DMS79 treated with DMSO at 0.1 percent for 48 hours (cell line): ENCODE data around the gene YWHAQ.
"Not testable (repeated sequence)": the region's sequence is repeated elsewhere in the genome, so short reads cannot be mapped to it uniquely, and the experiment has no call there.

Experiments
- DNase-seq: peaks from one replicate; lab custom pipeline; 2025; lab: John Stamatoyannopoulos, UW

Gene YWHAQ

DNA sequence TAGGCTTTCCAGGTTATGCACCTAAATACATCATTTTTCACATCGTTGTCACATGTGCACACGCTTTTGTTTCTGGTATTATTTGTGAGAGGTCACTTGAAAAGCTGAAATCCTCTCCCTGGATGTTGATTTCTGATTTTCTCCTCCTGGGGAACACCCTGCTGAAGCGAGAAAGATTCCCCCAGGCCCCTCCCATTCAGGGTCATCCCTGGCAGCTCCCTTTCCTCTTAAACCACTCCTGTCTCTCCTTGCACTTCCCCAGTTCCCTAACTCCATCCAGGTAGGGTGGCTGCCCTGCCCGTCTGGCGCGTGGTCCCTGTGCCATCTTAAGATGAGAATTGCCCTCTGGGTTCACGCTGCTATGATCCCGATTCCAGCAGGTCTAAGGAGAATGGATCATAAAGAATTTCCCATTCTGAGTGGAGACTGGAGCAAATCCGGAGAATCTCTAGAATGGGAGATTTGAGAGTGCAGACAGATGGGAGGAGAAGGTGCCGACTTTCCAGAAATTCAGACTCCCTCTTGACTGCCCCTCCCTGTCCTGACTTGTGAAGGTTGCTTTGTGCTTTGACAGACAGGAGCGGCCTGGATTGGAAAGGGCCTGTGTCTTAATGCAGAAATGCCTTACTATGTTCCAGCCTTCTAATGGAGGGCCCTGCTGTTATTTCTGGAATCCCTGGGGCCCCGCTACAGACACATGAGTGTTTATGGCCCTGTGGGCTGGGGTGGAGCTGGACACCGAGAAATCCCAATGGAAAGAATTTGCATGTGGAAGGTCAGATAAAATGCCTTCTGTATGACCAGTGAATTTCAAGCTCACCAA is 1.3 kb upstream of the YWHAQ start:
- no peak for DNase-seq

DNA sequence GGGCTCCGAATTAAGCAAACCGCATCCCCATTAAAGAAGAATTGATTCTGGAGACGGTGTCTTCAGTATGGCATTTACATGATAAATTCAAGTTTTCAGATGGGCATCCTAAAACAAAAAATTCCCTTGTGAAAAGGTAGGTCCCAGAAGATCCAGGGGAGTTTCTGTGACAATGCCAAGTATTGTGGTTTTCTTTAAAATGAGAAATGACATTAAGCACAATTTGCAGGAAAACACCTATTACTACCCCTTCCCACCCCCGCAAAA is 689 bp upstream of the YWHAQ start:
- DNase-seq: no peak

DNA sequence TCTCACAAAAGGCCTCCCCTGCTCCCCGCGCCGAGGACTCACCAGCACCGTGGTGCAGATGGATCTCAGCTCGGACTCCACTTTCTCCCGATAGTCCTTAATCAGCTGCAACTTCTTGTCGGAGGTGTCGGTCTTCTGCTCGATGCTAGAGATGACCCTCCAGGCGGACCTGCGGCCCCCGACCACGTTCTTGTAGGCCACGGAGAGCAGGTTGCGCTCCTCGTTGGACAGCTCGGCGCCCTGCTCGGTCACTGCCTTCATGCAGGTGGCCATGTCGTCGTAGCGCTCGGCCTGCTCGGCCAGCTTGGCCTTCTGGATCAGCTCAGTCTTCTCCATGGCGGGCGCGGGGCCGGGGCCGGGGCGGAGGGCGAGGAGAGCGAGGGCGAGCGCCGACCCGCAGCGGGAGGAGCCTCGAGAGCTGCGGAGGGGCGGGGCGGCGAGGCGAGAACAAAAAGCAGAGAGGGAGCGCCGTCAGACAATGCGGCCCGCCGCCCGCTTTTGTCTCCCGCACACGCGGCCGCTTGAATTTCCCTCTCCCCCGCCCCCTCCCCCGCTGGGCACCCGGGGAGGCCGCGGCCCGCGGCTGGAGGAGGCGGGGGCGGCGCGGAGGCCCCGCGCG is 571 bp downstream of the YWHAQ start:
- DNase-seq: peak; percentile 64

DNA sequence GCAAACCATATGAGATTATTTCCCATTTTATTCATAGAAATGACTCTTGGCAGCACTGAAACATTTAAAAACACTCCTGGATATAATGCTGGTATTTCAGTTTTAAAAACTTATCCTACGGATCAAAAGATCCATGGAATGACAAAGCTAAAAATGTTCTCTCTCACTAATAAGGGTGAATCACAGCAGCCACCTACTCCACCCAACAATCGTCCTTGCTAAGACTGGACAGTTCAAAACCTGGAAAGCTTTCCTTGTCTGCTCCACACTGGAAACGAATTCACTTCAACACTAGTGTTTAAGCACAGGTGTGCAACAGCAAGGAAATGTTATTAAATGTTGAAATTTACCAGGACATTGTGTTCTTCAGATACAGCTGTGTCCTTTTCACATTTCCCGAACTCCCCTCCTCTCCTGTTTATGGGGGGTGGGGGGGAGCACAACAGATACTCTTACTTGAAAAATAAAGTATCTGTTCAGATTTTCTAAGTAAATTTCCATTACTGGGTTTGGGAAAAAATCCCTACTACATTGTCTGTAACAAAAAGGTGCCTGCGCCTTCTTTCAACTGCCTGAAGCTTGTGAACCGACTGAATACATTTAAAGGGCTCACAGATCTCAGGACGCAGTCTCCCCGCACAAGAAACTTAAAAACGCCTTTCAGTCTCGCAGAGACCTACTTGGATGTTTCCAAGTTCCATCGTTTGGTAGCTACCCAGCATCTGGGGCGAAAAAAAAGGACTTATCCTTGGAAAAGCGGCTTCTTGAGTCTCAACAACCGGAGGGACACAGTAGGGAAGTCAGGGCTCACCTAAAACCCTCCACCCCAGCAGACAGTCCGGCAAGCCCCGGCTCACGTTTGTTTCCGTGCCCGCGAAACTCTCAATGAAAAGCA is 1.3 kb downstream of the YWHAQ start:
- DNase-seq: no peak

DNA sequence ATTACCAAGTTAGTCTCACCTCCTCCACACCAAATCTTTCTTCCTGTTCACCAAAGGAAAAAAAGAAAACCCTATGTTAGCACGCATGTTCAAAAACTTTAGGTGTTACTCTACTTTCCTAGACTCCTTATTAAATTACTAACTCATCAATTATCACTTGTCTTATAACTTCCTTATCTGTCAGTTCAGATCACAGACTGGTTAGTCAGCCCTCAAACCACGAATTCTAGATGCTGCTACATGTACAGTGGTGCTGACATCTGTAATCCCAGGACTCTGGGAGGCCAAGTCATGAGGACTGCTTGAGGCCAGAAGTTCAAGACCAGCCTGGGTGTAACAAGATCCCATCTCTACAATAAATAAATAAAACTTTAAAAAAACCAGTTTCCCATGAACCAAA is 3.5 kb downstream of the YWHAQ start:
- DNase-seq: no peak

DNA sequence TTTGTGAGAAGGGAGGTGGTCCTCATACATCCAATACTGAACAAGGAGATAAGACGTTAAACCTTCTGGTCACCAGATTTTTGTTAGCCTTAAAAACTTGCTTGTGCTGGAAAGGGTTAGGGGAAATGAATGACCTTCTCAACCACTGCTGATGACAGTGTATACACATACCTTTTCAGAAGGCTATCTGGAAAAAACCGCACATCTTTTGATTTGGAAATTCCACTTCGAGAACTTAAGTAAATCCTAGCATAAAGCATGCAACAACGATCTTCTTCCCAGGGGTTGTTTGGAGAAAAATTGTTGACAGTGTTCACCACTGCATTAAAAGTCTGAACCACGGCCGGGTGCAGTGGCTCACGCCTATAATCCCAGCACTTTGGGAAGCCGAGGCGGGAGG is 7.6 kb downstream of the YWHAQ start:
- no peak for DNase-seq

DNA sequence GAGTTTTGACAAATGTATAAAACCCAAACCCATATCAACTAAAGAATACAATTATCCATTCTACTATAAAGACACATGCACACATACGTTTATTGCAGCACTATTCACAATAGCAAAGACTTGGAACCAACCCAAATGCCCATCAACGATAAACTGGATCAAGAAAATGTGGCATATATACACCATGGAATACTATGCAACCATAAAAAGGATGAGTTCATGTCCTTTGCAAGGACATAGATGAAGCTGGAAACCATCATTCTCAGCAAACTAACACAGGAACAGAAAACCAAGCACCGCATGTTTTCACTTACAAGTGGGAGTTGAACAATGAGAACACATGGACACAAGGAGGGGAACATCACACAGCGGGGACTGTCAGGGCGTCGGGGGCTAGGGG is 9.1 kb downstream of the YWHAQ start:
- not testable (repeated sequence) for DNase-seq

DNA sequence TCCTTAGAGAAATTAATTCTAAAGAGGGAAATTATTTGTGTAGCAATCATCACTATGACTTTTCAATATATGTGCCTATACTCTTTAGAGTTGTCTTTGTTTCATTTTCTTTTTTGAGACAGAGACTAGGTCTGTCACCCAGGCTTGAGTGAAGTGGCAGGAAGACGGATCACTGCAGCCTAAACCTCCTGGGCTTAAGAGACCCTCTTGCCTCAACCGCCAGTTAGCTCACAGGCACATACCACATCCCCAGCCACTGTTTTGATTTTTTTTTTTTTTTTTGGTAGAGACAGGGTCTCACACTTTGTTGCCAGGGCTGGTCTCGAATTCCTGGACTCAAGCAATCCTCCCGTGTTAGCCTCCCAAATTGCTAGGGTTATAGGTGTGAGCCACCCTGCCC is 12.4 kb downstream of the YWHAQ start:
- no peak for DNase-seq

DNA sequence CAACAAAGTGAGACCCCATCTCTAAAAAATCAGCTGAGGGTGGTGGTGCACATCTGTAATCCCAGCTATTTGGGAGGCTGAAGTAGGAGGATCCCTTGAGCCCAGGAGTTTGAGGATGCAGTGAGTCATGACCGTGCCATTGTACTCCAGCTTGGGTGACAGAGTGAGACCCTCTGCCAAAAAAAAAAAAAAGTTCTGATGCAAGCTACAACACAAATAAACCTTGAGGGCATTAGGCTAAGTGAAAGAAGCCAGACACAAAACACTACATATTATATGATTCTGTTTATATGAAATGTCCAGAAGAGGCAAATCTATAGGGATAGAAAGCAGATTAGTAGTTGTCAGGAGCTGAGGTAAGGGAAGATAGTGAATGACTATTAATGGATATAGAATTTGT is 13.0 kb downstream of the YWHAQ start:
- no peak for DNase-seq

DNA sequence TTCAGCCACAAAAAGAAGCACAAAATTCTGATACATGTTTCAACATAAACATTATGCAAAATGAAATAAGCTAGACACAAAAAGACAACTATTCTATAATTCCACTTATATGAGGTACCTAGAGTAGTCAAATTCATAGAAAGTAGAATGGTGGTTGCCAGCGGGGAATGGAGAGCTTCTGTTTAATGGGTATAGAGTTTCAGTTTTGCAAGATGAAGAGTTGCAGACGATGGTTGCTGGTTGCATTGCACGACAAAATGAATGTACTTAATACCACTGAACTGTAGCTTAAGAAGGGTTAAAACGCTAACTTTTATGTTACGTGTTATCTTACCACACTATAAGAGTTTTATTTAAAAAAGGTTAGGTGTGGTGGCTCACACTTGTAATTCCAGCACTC is 13.5 kb downstream of the YWHAQ start:
- no peak for DNase-seq

DNA sequence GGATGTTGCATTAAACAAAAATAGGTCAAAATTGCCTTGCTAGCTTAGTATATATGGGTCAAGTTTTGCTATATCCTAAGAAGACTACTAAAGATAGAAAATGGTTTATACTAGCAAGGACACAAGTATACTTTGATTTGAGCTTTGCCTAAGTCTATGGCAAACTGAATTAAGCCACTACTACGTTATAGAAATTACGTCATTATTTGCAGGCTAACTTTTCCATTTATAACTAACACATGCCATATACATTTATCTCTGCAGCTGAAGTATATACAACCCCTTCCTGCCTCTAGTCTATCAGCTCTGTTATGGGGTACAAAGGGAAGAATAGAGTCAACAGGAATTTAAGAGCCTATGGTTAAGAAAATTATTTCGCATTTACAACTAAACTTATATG is 16.2 kb downstream of the YWHAQ start:
- DNase-seq: no peak

DNA sequence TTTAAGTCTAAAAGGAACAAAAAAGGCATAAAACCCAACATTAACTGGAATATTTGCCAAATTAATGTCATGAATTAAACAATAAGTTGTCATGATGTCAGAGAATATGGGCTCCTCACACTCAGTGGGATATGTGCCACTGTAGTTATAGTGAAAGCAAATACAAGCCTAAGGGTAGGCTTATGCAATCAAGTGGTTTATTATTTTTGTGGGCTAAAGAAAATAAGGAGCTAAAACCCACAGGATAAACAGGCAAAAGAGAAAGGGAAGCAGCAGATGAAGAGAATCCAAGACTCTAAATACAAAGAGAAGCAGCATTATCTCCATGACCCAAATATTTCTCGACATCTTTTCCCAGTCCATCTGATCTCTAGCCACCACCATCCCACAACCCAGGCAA is 17.5 kb downstream of the YWHAQ start:
- DNase-seq: no peak

DNA sequence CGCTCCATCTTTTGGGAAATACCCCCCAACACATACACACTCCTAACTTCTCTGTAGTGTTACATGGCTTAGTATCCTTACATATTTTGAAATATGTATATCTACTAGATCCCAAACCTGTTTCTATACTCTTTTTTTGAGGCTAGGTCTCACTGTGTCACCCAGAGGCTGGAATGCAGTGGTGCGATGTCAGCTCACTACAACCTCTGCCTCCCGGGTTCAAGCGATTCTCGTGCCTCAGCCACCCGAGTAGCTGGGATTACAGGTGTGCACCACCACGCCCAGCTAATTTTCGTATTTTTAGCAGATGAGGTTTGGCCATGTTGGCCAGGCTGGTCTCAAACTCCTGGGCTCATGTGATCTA is 19.3 kb downstream of the YWHAQ start:
- DNase-seq: not testable (repeated sequence)

DNA sequence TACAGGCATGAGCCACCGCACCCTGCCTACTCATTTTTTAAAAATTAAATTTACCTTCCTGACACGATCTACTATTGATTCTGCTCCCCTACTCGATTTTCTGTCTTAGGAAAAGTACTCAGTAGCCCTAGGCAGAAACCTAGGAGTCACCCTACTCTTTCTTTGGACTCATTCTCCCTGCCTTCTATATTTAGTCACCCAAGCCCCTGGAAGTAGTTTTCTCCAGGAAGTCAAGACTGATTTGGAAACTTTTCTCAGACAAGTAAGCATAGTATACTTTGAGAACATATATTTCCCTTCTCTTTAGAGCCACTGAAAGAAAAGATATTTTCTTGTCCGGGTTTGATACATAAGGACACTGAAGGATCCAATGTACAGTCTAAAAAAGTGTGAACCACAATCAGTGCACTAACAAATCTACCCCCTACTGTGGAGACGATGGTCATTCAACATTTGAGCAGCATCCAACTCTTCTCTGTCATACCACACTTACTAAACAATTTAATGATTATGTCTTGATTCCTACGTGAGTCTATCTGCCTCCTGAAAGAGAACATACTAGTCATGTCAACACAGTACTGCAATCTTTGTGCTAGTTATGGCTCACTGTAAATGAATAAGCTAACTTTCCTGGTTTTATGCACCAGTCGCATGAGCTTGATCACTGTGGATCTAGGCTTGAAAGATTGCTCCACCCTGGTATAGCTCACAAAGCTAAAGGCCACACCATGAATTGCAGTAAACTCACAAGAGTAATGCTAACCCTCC is 19.8 kb downstream of the YWHAQ start:
- DNase-seq: no peak

DNA sequence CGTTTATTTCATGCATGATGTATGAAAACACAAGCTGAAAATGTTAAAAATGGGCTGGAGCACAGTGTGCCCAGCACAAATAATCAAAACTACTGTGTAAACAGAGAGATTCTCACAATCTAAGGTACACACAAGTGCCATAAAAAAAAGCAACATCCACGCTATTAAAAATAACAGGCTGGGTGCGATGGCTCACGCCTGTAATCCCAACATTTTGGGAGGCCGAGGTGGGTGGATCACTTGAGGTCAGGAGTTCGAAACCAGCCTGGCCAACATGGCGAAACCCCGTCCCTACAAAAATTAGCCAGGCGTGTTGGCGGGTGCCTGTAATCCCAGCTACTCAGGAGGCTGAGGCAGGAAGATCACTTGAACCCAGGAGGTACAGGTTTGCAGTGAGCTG is 22.3 kb downstream of the YWHAQ start:
- not testable (repeated sequence) for DNase-seq

DNA sequence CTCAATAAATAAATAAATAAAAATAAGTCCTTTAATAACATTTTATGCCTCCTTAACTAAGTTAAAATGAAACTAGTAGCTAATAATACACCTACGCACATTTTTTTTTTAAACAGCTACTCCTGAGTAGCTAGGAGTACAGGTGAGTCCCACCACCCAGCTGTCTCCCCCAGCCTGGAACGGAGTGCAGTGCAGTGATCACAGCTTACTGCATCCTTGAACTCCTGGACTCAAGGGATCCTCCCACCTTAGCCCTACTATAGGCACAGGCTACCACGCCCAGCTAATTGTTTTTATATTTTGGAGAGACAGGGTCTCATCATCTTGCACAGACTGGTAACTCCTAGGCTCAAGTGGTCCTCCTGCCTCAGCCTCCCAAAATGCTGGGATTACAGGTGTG is 28.4 kb downstream of the YWHAQ start:
- DNase-seq: no peak

DNA sequence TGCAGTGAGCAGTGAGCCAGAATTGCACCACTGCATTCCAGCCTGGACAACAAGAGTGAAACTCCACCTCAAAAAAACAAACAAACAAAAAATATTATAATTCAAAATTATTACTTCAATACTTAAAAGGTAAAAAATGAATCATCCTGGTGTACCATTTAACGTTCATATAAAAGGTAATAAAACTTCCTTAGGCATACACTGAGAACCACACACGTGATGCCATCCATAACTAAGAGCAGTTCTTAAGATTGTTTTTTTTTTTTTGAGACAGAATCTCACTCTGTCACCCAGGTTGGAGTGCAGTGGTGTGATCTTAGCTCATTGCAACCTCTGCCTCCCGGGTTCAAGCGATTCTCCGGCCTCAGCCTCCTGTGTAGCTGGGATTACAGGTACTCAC is 29.4 kb downstream of the YWHAQ start:
- DNase-seq: no peak

DNA sequence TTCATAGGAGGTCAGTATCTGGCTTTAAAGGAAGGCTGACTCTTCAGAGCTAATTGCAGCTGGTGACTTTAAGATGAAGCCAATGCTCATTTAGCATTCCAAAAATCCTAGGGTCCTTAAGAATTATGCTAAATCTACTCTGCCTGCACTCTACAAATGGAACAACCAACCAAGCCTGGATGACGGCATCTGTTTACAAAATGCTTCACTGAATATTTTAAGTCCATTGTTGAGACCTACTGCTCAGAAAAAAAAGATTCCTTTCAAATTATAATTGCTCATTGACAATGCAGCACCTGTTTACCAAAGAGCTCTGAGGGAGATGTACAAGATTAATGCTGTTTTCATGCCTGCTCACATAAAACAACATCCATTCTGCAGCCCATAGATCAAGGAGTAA is 31.4 kb downstream of the YWHAQ start:
- no peak for DNase-seq

DNA sequence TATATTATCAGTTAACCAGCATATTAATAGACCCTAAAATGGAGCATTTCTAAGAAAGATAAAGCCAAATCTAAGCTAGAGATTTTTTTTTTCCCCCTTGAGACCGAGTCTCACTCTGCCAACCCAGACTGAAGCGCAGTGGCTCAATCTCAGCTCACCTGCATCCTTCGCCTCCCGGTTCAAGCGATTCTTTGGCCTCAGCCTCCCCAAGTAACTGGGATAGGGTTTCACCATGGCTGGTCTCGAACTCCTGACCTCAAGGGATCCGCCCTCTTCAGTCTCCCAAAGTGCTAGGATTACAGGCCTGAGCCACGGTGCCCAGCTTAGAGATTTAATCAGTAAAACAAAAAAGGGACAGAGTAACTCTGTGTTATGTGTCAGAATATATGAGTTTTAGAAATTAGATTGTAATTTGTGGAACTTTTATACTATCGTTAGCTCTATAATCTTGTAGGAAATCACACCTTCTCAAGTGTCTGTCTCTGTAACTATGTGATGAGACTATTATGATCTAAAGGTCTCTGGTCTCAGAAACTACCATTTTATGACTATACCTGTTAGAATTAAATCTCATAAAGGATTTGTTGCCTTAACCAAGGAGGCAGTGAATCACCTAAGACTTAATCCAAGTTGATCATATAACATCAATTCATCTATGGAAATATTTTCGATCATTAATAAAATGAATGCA is 34.0 kb downstream of the YWHAQ start:
- DNase-seq: no peak

DNA sequence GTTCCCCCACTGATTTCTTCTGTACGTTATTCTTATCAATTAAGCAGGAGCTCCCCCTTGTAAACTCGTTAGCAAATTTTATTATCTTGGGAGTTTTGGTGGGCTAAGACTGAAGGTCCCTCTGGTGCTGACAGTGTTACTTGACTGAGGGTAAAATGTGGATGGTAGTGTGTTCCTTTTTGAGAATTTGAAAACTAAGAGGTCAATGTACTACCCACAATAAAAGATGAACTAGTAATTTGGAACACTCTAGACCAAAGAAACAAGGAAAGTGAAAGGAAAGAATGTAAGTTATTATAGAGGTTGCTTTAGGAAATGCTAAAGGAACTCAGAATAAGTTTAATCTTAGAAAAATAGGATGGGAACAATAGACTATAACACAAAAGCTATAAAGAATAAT is 35.1 kb downstream of the YWHAQ start:
- DNase-seq: no peak

DNA sequence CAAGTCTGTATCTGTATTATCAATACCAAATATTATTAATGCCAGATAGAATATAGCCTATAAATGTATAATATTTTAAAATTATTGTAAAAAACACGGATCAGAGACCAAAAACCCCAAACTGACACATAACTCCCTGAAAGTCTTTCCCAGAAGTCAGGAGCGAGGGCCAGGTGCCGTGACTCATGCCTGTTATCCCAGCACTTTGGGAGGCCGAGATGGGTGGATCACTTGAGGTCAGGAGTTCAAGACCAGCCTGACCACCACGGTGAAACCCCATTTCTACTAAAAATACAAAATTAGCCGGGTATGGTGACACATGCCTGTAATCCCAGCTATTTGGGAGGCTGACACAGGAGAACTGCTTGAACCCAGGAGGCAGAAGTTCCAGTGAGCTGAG is 35.5 kb downstream of the YWHAQ start:
- not testable (repeated sequence) for DNase-seq
